Fibroblast of lung (primary cell): Measurements from ENCODE around the gene ZFR2. TPM values are rescaled to one million over a fixed set of nuclear protein-coding genes. Genes with fewer than 3 reads are reported as not detected.

Source experiments
- DNase-seq, 2 donors: peaks; one replicate each; pipeline versions ENCODE4 v3.0.0 to v3.0.0-alpha.2; 2010; ENCODE audit warnings: low read depth in 2 of 2
- H2AFZ ChIP-seq: 2 replicates; pipeline ENCODE4 v1.5.1; 2012; ENCODE audit warnings: low read length, control low read depth, inconsistent platforms
- H3K27ac ChIP-seq: 2 replicates; pipeline ENCODE4 v1.5.1; 2011; ENCODE audit warnings: low read length, control low read depth; ENCODE audit not compliant: insufficient read depth
- H3K27me3 ChIP-seq: 2 replicates; pipeline ENCODE4 v1.5.1; 2011; ENCODE audit warnings: mild to moderate bottlenecking, low read length; ENCODE audit not compliant: control insufficient read depth, insufficient read depth
- H3K36me3 ChIP-seq: 2 replicates; pipeline ENCODE4 v1.5.1; 2011; ENCODE audit warnings: low read length; ENCODE audit not compliant: control insufficient read depth, insufficient read depth
- H3K4me1 ChIP-seq: 2 replicates; pipeline ENCODE4 v1.5.1; 2011; ENCODE audit warnings: low read length; ENCODE audit not compliant: control insufficient read depth, insufficient read depth; ENCODE audit errors: extremely low read depth
- H3K4me2 ChIP-seq: 2 replicates; pipeline ENCODE4 v1.5.1; 2011; ENCODE audit warnings: low read length, control low read depth; ENCODE audit not compliant: insufficient read depth; ENCODE audit errors: extremely low read depth
- H3K4me3 ChIP-seq, 4 experiments: fragments of 200-600 bp in 1 of 4; sonication (generic) in 1 of 4; replicated peaks in 1 of 4; 2 replicates each; pipeline ENCODE4 v1.5.1; 2011 to 2016; ENCODE audit warnings: low read length in 4 of 4, low read depth in 3 of 4, mild to moderate bottlenecking in 3 of 4, control low read depth in 2 of 4, inconsistent platforms in 1 of 4, mixed read lengths in 1 of 4; ENCODE audit not compliant: insufficient read depth in 1 of 4; ENCODE audit errors: control extremely low read depth in 1 of 4
- H3K79me2 ChIP-seq: 2 replicates; pipeline ENCODE4 v1.5.1; 2012; ENCODE audit warnings: mild to moderate bottlenecking, low read length, inconsistent platforms; ENCODE audit not compliant: control insufficient read depth, insufficient read depth
- H3K9ac ChIP-seq: 2 replicates; pipeline ENCODE4 v1.5.1; 2011; ENCODE audit warnings: mild to moderate bottlenecking, low read length, control low read depth; ENCODE audit not compliant: insufficient read depth
- H3K9me3 ChIP-seq: 2 replicates; pipeline ENCODE4 v1.5.1; 2012; ENCODE audit warnings: low read depth, low read length; ENCODE audit not compliant: control insufficient read depth, insufficient read depth
- H4K20me1 ChIP-seq: 2 replicates; pipeline ENCODE4 v1.5.1; 2011; ENCODE audit warnings: low read length; ENCODE audit not compliant: control insufficient read depth, insufficient read depth; ENCODE audit errors: extremely low read depth
- EZH2 ChIP-seq: IDR thresholded peaks from 2 replicates; pipeline ENCODE4 v1.5.1; 2012; ENCODE audit warnings: low read length, control low read depth, mild to moderate bottlenecking; ENCODE audit errors: missing control alignments
- polyA plus RNA-seq, 2 donors: library from polyadenylated mRNA; depleted of rRNA in 1 of 2; stranded (reverse) in 1 of 2; unstranded in 1 of 2; fragments of >200 nt; gene quantifications; 2 replicates each; pipeline ENCODE4 v1.2.1, GENCODE V29; 2011 to 2012; ENCODE audit warnings: missing spikeins in 1 of 2
- total RNA-seq: library from RNA; depleted of rRNA; stranded (reverse); fragments of >200 nt; gene quantifications from 2 replicates; pipeline ENCODE4 v1.2.1, GENCODE V29; 2014
- TF ChIP-seq, protein P1 (sequence below), 2 donors: IDR thresholded peaks in 1 of 2; conservative IDR thresholded peaks in 1 of 2; 1 replicate in 1 of 2; 2 replicates in 1 of 2; pipeline ENCODE4 v1.5.1; 2011 to 2012; ENCODE audit warnings: low read length in 2 of 2, control low read depth in 1 of 2, inconsistent platforms in 1 of 2, low read depth in 1 of 2, mild to moderate bottlenecking in 1 of 2

Gene ZFR2
- total and polyA plus RNA-seq, 2 donors (not counting 1 experiment from before 2014, with no cell fraction given) = not detected

DNA sequence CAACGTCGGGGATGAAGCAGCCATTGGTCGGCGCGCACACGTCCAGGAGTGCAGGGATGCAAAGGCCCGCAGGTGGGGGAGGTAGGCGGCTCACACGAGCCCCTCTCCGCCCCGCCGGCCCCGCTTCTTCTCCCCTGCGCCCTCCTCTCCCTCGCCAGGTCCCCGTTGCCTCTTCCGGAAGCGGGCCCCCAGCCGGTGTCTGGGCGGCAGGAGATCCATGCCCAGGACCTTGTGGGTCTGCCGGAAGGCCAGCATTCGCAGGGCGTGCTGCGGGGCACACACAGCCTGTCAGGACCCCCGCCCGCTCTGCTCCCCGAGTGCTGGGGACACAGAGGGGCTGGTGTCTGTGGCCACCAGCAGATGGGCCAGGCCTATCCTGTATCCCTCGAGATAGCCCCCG lies 63.0 kb downstream of the ZFR2 start:
- Histone ChIP-seq H3K36me3 (no peaks in the 10 kb centered on the region), H3K9ac (no peak overlapping the region), H3K9me3 (peaks cover 3% of the 10 kb centered on the region), H3K79me2 (no peaks in the 10 kb centered on the region), H4K20me1 (no peaks in the 10 kb centered on the region), H3K4me1 (no peaks in the 10 kb centered on the region), H3K4me3 (no peak overlapping the region), H3K27ac (no peak overlapping the region), H2AFZ (no peak overlapping the region), H3K27me3 (peaks cover 11% of the 10 kb centered on the region), H3K4me2 (no peak overlapping the region)
- no peak for TF ChIP-seq EZH2
- TF ChIP-seq, protein P1, sequence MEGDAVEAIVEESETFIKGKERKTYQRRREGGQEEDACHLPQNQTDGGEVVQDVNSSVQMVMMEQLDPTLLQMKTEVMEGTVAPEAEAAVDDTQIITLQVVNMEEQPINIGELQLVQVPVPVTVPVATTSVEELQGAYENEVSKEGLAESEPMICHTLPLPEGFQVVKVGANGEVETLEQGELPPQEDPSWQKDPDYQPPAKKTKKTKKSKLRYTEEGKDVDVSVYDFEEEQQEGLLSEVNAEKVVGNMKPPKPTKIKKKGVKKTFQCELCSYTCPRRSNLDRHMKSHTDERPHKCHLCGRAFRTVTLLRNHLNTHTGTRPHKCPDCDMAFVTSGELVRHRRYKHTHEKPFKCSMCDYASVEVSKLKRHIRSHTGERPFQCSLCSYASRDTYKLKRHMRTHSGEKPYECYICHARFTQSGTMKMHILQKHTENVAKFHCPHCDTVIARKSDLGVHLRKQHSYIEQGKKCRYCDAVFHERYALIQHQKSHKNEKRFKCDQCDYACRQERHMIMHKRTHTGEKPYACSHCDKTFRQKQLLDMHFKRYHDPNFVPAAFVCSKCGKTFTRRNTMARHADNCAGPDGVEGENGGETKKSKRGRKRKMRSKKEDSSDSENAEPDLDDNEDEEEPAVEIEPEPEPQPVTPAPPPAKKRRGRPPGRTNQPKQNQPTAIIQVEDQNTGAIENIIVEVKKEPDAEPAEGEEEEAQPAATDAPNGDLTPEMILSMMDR (conservative IDR thresholded peaks at IDR 0.05 in 1 of 2, IDR thresholded peaks at IDR 0.05 in 1 of 2; ENCODE audit: low read depth in 1 of 2, low read length in 2 of 2) = no peak
- DNase-seq = no peak

- no peaks in the 10 kb centered on the region for H3K79me2 ChIP-seq
- H3K9ac ChIP-seq = no peak overlapping the region
- H3K4me2 ChIP-seq = no peak overlapping the region
- no peak overlapping the region for H2AFZ ChIP-seq
- DNase-seq = no peak
- peaks cover 3% of the 10 kb centered on the region for H3K9me3 ChIP-seq
- no peaks in the 10 kb centered on the region for H4K20me1 ChIP-seq
- no peak overlapping the region for H3K27ac ChIP-seq
- TF ChIP-seq, protein P1 (conservative IDR thresholded peaks at IDR 0.05 in 1 of 2, IDR thresholded peaks at IDR 0.05 in 1 of 2; ENCODE audit: low read depth in 1 of 2, low read length in 2 of 2) = no peak
- TF ChIP-seq EZH2 = no peak
- H3K4me3 ChIP-seq = no peak overlapping the region
- peaks cover 11% of the 10 kb centered on the region for H3K27me3 ChIP-seq
- H3K36me3 ChIP-seq = no peaks in the 10 kb centered on the region
- H3K4me1 ChIP-seq = no peaks in the 10 kb centered on the region
Observed at GRCh38 chr19:3804429-3804828, 64.4 kb downstream of the ZFR2 start.

DNA sequence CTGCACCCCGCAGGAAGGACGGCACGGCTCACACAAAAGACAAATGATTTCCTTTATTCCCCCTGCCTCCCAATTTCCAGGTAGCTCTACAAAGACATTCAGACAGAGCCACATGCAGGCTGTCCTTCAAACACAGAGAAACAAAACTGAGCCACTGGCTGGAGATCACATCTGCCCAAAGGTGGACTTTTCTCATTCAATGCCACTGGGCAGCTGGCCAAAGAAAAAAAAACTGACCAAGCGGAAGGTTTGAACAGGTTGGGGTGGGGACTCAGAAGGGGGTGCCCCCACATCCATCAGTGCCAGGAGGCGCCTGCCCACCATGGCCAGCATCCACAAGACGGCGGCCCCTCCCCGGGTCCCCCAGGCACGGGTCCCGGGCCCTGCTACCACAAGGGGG lies 64.9 kb downstream of the ZFR2 start:
- Histone ChIP-seq H3K4me1 (no peaks in the 10 kb centered on the region), H4K20me1 (no peaks in the 10 kb centered on the region), H3K79me2 (no peaks in the 10 kb centered on the region), H3K9ac (no peak overlapping the region), H3K4me3 (no peak overlapping the region), H3K36me3 (no peaks in the 10 kb centered on the region), H3K4me2 (no peak overlapping the region), H2AFZ (no peak overlapping the region), H3K27ac (no peak overlapping the region), H3K27me3 (peaks cover 15% of the 10 kb centered on the region), H3K9me3 (peaks cover 3% of the 10 kb centered on the region)
- TF ChIP-seq EZH2 = no peak
- TF ChIP-seq, protein P1 (conservative IDR thresholded peaks at IDR 0.05 in 1 of 2, IDR thresholded peaks at IDR 0.05 in 1 of 2; ENCODE audit: low read depth in 1 of 2, low read length in 2 of 2) = no peak
- DNase-seq = no peak
